Spleen (tissue), 7 donors: ENCODE data around the gene FSIP2.

Experiments used
- POLR2AphosphoS5 ChIP-seq, 3 donors: sonication (generic); formaldehyde crosslinking; IDR thresholded peaks; one replicate each; pipeline ENCODE4 v1.5.1; 2017; ENCODE audit warnings: antibody characterized with exemption in 3 of 3
- TF ChIP-seq, protein P1 (sequence below), 11 experiments: fragments of 200-600 bp in 7 of 11; fragments of 450-650 bp in 4 of 11; sonication (generic) in 4 of 11; IDR thresholded peaks in 8 of 11; conservative IDR thresholded peaks in 3 of 11; 1 replicate in 7 of 11; 2 replicates in 4 of 11; pipeline versions ENCODE4 v1.4.0 to v1.8.0; 2016 to 2021; ENCODE audit warnings: antibody characterized with exemption in 11 of 11, inconsistent platforms in 4 of 11, mild to moderate bottlenecking in 1 of 11
- donor health status: DM: no; HTN: no; CAD: no; lungs with moderate emphysema.
- donor health status: DM: no; HTN: no; CAD: no.
- donor health status: DM: no; HTN: no; CAD: no.

DNA sequence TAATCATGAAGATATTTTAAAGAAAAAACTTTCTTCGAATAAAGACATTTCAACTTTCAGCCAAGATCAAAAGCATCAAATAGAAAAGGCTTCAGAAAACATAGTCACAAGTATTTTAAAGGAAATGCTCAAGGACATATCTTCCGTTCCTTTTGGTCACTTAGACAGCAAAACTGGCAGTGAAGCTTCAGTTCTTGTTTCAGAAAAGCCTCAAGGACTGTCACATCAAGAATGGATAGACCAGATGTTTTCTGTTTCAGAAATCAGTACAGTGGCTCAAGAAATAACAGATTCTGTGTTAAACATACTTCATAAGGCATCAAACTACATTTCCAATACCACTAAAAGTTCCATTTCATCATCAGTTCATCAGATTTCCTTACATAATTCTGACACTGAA, 51.8 kb downstream of the FSIP2 start:
- TF ChIP-seq, protein P1, sequence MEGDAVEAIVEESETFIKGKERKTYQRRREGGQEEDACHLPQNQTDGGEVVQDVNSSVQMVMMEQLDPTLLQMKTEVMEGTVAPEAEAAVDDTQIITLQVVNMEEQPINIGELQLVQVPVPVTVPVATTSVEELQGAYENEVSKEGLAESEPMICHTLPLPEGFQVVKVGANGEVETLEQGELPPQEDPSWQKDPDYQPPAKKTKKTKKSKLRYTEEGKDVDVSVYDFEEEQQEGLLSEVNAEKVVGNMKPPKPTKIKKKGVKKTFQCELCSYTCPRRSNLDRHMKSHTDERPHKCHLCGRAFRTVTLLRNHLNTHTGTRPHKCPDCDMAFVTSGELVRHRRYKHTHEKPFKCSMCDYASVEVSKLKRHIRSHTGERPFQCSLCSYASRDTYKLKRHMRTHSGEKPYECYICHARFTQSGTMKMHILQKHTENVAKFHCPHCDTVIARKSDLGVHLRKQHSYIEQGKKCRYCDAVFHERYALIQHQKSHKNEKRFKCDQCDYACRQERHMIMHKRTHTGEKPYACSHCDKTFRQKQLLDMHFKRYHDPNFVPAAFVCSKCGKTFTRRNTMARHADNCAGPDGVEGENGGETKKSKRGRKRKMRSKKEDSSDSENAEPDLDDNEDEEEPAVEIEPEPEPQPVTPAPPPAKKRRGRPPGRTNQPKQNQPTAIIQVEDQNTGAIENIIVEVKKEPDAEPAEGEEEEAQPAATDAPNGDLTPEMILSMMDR (IDR thresholded peaks at IDR 0.05 in 8 of 11, conservative IDR thresholded peaks at IDR 0.05 in 3 of 11) = no peak
- TF ChIP-seq POLR2AphosphoS5 (IDR thresholded peaks at IDR 0.05) = no peak
